GM18498 (cell line): ENCODE data around the gene SAFB2.
A peak's percentile ranks its signal among the peaks of the same experiment; 100 is the strongest.

Experiments used
- ATAC-seq: cut with Tn5 transposase; IDR thresholded peaks from one replicate; pipeline ENCODE4 v1.9.1; 2021; ENCODE audit warnings: mild to moderate bottlenecking, moderate library complexity; ENCODE audit not compliant: unreplicated experiment

SAFB2 gene

GRCh38 chr19:5622465-5623396, at the start of gene SAFB2, which contains the start of gene SAFB:
TSS of gene SAFB2 (minus strand) at chr19:5622776. CDS start at chr19:5622715, 61 bp downstream.
TSS of gene SAFB (plus strand) at chr19:5623083. CDS start at chr19:5623206, 123 bp downstream.
- peak; percentile 83 for ATAC-seq

GRCh38 chr19:5671600-5671999, 49.0 kb upstream of the SAFB2 start:
- ATAC-seq = no peak

- ATAC-seq = no peak
Measured at GRCh38 chr19:5669212-5669611, 46.6 kb upstream of the SAFB2 start.

DNA sequence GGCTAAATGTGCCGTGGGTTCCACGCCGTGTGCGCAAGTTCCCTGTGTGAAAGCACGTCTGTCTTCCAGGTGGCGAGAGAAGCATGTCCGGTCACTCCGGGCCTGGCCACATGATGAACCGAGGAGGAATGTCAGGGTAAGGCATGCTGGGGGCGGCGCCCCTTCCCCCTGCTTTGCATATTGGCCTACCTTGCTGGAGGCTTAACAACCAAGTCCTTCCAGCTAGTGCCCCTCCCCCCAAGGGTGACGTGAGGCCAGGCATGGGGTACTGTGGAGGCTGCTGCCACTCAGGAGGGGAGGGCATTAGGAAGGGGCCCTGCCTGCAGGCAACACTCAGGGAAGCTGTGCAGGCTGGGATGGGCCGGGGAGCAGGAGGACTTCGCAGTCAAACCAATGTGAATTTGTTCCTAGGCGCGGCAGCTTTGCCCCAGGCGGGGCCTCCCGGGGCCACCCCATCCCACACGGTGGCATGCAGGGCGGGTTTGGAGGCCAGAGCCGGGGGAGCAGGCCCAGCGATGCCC, 45.2 kb upstream of the SAFB2 start:
- ATAC-seq = no peak

DNA sequence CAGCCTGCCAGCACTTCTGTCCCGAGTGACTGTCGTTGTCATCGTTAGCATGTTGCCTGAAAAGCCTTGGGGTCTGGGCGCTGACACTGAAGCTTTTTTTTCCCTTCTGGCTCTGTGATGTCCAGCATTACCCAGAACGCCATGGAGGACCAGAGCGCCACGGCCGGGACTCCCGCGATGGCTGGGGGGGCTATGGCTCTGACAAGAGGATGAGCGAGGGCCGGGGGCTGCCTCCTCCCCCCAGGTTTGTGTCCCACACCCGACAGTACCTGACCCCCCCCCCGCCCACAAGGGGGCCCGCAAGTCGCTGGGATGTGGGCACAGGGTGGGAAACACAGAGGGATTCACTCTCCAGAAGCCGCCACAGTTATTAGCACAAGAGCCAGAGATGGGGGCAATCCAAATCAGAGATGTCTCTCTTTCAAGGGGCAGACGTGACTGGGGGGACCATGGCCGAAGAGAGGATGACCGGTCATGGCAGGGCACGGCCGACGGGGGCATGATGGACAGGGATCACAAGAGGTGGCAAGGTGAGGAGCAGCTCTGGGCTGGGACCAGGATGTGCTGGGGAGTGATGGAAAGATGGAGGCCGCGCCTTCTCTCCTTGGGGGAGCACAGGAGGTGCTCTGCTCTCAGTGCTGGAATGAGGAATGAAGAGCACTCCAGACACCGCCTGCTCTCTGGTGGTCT, 44.5 kb upstream of the SAFB2 start:
- no peak for ATAC-seq

- ATAC-seq = no peak
Measured at GRCh38 chr19:5665781-5666513, 43.4 kb upstream of the SAFB2 start.

DNA sequence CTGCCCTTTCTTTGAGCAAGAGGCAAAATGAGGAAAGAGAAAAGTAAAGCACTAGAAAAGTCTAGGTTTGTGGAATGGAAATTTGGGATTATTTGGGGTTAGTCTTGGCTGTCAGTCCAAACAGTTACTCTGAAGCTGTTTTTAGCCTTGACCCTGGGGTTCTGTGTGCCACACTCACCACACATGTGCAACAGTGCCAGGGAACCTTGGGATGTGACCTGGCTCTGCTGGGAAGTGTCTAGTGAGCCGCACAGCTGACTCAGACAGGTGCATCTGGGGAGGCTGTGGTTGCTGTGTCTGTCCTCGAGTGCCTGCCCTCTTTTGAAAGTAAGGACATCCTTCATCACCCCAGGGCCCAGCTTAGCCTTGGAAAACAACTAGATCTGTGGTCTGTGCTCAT, 41.9 kb upstream of the SAFB2 start:
- ATAC-seq = no peak

DNA sequence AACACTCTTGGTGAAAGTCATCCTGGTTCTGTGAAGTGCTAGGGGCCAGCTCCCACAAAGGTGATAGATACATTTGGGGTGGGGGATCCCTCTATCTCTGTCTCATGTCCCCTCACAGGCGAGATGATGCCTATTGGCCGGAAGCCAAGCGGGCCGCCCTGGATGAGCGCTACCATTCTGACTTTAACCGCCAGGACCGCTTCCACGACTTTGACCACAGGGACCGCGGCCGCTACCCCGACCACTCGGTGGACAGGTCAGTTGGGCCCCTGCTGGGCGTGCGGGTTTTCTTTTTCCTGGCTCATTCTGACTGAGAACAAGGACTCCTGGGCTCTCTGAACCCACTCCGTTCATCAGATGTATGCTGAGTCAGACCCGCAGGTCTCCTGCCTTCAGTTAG, 41.3 kb upstream of the SAFB2 start:
- no peak for ATAC-seq

DNA sequence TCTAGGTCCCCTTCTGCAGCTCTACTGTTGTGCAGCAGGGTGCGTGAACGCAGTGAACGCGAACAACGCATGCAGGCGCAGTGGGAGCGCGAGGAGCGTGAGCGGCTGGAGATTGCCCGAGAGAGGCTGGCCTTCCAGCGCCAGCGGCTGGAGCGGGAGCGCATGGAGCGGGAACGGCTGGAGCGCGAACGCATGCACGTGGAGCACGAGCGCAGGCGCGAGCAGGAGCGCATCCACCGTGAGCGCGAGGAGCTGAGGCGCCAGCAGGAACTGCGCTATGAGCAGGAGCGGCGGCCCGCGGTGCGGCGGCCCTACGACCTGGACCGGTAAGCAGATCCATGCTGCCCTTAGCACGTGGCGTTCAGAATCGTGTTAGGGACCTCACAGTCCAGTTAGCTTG, 38.9 kb upstream of the SAFB2 start:
- no peak for ATAC-seq

DNA sequence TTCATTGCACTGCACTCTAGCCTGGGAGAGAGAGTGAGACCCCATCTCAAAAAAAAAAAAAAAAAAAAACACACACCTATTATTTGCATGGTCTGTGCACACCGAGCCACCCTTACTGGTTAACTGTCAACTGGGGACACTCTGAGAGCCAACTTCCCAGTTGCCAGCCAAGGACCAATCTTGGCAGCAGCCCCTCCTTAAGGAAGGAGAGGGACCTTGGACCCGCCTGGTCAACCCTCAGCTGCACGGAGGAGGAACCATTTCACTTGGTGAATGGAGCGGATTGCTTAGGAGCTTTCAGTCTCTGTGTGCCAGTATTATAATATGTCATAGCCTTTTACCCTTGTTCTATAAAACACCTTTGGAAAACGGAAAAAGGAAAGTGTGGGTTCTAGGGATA, 32.8 kb upstream of the SAFB2 start:
- ATAC-seq = no peak

DNA sequence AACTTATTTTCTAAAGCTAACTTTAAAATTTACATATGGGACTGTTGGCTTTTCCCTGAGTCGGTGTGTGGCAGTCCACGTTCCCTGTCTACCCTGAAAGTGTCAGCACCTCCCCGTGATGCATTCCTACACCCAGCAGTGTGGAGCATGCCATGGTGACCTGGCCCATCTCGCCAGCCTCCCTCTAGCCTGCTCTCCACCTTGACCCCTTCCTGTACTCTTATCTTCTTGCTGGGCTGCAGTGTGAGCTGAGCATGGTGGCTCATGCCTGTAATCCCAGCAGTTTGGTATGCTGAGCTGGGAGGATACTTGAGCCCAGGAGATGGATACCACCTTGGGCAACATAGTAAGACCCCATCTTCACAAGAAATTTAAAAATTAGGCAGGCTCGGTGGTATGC, 32.4 kb upstream of the SAFB2 start:
- ATAC-seq = no peak

- no peak for ATAC-seq
Measured at GRCh38 chr19:5652261-5652660, 29.7 kb upstream of the SAFB2 start.

GRCh38 chr19:5651361-5651760, 28.8 kb upstream of the SAFB2 start:
- no peak for ATAC-seq

DNA sequence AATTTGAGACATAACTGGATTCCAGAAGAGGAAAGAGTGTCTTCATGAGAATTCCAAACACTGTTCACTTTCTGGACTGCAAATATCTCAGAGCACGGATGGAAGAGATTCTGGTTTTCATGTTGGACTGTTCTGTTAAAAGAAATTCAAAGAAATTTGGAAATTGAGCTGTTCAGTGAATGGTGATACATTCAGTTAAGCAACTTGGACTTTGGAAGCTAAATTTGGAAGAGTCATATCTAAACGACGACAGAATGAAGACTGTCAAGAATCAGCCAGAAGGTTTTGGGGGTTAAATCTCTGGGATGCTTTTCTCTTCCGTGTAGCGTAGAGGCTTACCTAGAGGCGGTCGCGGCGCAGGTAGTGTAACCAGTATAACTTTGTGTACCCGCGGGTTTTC, 25.9 kb upstream of the SAFB2 start:
- no peak for ATAC-seq

DNA sequence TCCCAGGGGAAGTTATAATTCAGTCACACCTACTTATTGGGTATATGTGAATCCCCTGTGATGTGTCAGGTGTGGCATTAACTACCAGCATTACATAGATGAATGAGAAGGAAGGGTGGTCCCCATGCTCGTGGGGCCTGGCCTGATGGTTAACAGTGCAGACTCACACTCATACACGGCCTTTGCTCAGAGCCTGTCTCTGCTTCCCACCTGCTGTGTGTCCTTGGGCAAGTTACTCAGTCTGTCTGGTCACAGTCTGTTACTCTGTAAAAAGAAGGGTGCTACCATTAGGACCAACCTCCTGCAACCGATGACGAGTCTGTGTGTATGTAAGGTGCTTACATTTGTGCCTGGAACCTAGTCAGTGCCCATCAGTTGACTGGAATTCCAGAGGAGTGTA, 24.1 kb upstream of the SAFB2 start:
- ATAC-seq = no peak

DNA sequence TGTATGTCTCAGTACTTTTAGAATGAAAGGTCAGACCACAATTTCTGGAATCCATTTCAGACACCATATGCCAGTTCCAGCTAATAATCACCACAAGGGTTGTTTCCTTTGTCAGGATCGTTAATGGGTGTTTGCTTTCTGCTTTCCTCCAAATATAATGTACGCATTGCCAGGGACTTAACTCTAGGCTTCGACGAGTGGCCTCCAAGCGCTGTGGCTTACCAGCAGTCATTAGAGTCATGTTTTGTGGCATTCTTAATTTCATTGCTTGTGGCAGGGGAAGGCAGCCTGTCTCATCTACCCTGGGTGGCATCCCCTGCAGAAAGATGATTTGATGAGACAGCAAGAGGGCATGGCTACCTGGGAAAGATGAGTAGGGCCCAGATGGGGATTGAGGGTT, 22.8 kb upstream of the SAFB2 start:
- ATAC-seq = no peak

DNA sequence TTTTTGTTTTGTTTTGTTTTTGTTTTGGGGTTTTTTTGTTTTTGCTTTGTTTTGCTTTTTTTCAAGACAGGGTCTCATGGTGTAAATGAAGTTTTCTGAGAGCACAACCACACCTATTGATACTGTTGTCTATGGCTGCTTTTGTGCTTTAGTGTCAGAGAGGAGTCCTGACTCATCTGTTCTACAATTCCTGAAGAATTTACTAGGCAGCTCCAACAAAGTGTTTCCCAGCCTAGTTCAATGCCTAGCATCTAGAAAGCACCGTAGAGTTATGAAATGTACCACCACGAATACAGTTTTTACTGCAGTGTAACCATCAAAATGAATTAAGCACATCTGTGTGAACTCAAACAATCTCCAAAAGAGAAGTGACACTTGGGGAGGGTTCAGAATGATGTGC, 21.5 kb upstream of the SAFB2 start:
- ATAC-seq = no peak

DNA sequence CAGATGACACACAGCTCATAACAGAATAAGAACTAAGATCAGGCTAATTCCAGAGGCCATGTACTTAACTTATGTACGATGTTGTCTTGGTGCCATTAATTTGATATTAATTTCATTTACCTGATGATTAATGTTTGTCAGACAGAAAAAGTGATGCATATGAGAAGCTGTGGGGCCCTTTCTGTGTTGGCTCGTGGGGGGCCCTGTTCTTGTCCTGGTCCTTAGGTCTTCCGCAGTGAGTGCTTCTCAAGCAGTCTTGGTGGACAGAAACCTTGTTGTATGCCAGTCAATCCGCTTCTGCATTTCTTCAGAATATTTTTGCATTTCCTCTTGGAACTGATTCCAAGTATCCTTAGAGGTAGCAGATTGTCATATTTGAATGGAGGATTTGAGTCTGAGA, 20.5 kb upstream of the SAFB2 start:
- ATAC-seq = no peak

- no peak for ATAC-seq
Measured at GRCh38 chr19:5642204-5642603, 19.6 kb upstream of the SAFB2 start.

GRCh38 chr19:5641171-5641570, 18.6 kb upstream of the SAFB2 start:
- ATAC-seq = no peak

GRCh38 chr19:5637971-5638370, 15.4 kb upstream of the SAFB2 start:
- no peak for ATAC-seq
